Thymus (tissue), 11 donors: ENCODE data around the gene SLC6A18. TPM values are rescaled to one million over a fixed set of nuclear protein-coding genes. Genes with fewer than 3 reads are reported as not detected.

Source experiments
- DNase-seq, 9 donors: peaks; one replicate each; pipeline ENCODE4 v3.0.0-alpha.2; 2013; ENCODE audit warnings: low spot score in 9 of 9, low read depth in 6 of 9, missing footprints in 1 of 9
- H3K27ac ChIP-seq, 2 donors: one replicate each; pipeline ENCODE4 v1.5.1; 2013; ENCODE audit warnings: control low read depth in 1 of 2, low read depth in 1 of 2, low read length in 1 of 2, mild to moderate bottlenecking in 1 of 2, moderate library complexity in 1 of 2
- H3K27me3 ChIP-seq, 2 donors: one replicate each; pipeline ENCODE4 v1.5.1; 2013; ENCODE audit warnings: low read length in 1 of 2; ENCODE audit not compliant: control insufficient read depth in 2 of 2, insufficient read depth in 1 of 2
- H3K36me3 ChIP-seq, 2 donors: one replicate each; pipeline ENCODE4 v1.5.1; 2013; ENCODE audit warnings: low read length in 1 of 2, mild to moderate bottlenecking in 1 of 2, moderate library complexity in 1 of 2; ENCODE audit not compliant: control insufficient read depth in 2 of 2, insufficient read depth in 2 of 2
- H3K4me1 ChIP-seq, 2 donors: one replicate each; pipeline ENCODE4 v1.5.1; 2013; ENCODE audit warnings: low read length in 2 of 2; ENCODE audit not compliant: control insufficient read depth in 2 of 2, insufficient read depth in 2 of 2
- H3K4me3 ChIP-seq, 2 donors: one replicate each; pipeline ENCODE4 v1.5.1; 2013; ENCODE audit warnings: low read length in 2 of 2, control low read depth in 1 of 2, mild to moderate bottlenecking in 1 of 2
- H3K9me3 ChIP-seq, 2 donors: one replicate each; pipeline ENCODE4 v1.5.1; 2013; ENCODE audit warnings: low read length in 1 of 2, mild to moderate bottlenecking in 1 of 2; ENCODE audit not compliant: control insufficient read depth in 2 of 2, insufficient read depth in 1 of 2
- WGBS: extraction: QIAGEN DNeasy Blood & Tissue Kit; methylation state at CpG from one replicate; pipeline ENCODE4 v1.1.7; 2013; 5-methylcytosine and 5-hydroxymethylcytosine counted together
- polyA plus RNA-seq: library from polyadenylated mRNA; stranded (reverse); fragments of 200-250 nt; gene quantifications from one replicate; pipeline ENCODE4 v1.2.3, GENCODE V29; 2013
- total RNA-seq: library from RNA; stranded (reverse); fragments of 120-200 nt; gene quantifications from one replicate; pipeline ENCODE4 v1.2.4, GENCODE V29; 2013
- donor health status: healthy.

Gene SLC6A18
- total and polyA plus RNA-seq, 2 donors, result 0.05 TPM; not detected in 1

GRCh38 chr5:1277331-1277730, 52.1 kb downstream of the SLC6A18 start:
- WGBS, result 97% methylated on average over 21 of the region's 21 CpGs
- H3K4me1 ChIP-seq, result peaks cover 11 to 24% of the 10 kb centered on the region in 2 donors
- no peaks in the 10 kb centered on the region for H3K27me3 ChIP-seq
- H3K4me3 ChIP-seq, result no peak overlapping the region
- peaks cover 49 to 60% of the 10 kb centered on the region in 2 donors for H3K36me3 ChIP-seq
- H3K27ac ChIP-seq, result no peak overlapping the region
- no peak for DNase-seq
- peaks cover 23 to 44% of the 10 kb centered on the region in 2 donors for H3K9me3 ChIP-seq

- Histone ChIP-seq H3K27me3 (no peaks in the 10 kb centered on the region), H3K36me3 (peaks cover 53 to 60% of the 10 kb centered on the region in 2 donors), H3K4me3 (no peak overlapping the region), H3K27ac (no peak overlapping the region), H3K4me1 (peaks cover 11 to 24% of the 10 kb centered on the region in 2 donors), H3K9me3 (peaks cover 23 to 48% of the 10 kb centered on the region in 2 donors)
- WGBS, result 97% methylated on average over 10 of the region's 10 CpGs
- no peak for DNase-seq
These were observed 52.6 kb downstream of the SLC6A18 start for GRCh38 chr5:1277781-1278180.

DNA sequence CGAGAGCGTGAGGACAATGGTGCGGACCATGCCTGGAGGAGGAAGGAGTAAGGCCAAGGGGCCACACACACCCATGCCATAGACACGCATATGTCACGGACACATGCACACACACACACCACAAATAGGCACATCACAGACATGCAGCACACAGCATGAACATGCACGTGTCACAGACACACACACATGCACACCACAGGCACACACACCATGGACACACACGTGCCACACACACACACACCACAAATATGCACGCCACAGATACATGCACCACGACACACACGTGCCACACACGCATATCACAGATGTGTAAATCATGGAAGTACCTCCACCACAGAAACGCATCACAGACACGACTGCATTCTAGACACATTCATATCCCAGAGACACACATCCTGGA, 53.0 kb downstream of the SLC6A18 start:
- H3K36me3 ChIP-seq, result peaks cover 55 to 60% of the 10 kb centered on the region in 2 donors
- H3K27ac ChIP-seq, result no peak overlapping the region
- H3K4me1 ChIP-seq, result peaks cover 11 to 24% of the 10 kb centered on the region in 2 donors
- no peaks in the 10 kb centered on the region for H3K27me3 ChIP-seq
- peaks cover 23 to 49% of the 10 kb centered on the region in 2 donors for H3K9me3 ChIP-seq
- no peak overlapping the region for H3K4me3 ChIP-seq
- DNase-seq, result no peak
- 98% methylated on average over 13 of the region's 13 CpGs for WGBS

GRCh38 chr5:1278656-1279442, 53.7 kb downstream of the SLC6A18 start:
- H3K9me3 ChIP-seq, result peaks cover 23 to 46% of the 10 kb centered on the region in 2 donors
- no peak overlapping the region for H3K4me3 ChIP-seq
- DNase-seq, result no peak
- peaks cover 11 to 23% of the 10 kb centered on the region in 2 donors for H3K4me1 ChIP-seq
- peaks cover 52 to 58% of the 10 kb centered on the region in 2 donors for H3K36me3 ChIP-seq
- 98% methylated on average over 42 of the region's 42 CpGs for WGBS
- H3K27me3 ChIP-seq, result no peaks in the 10 kb centered on the region
- H3K27ac ChIP-seq, result no peak overlapping the region

- Histone ChIP-seq H3K27me3 (no peaks in the 10 kb centered on the region), H3K27ac (no peak overlapping the region), H3K4me1 (peaks cover 11 to 16% of the 10 kb centered on the region in 2 donors), H3K4me3 (no peak overlapping the region), H3K36me3 (peaks cover 46 to 51% of the 10 kb centered on the region in 2 donors), H3K9me3 (peaks cover 23 to 41% of the 10 kb centered on the region in 2 donors)
- 96% methylated on average over 34 of the region's 34 CpGs for WGBS
- DNase-seq, result no peak
These were observed 54.4 kb downstream of the SLC6A18 start for GRCh38 chr5:1279443-1280151.

GRCh38 chr5:1280177-1281037, 55.2 kb downstream of the SLC6A18 start:
- Histone ChIP-seq H3K9me3 (peaks cover 23 to 41% of the 10 kb centered on the region in 2 donors), H3K27me3 (no peaks in the 10 kb centered on the region), H3K27ac (no peak overlapping the region), H3K36me3 (peaks cover 46 to 48% of the 10 kb centered on the region in 2 donors), H3K4me1 (peaks cover 3 to 8% of the 10 kb centered on the region in 2 donors), H3K4me3 (no peak overlapping the region)
- DNase-seq, result no peak
- 98% methylated on average over 32 of the region's 32 CpGs for WGBS

DNA sequence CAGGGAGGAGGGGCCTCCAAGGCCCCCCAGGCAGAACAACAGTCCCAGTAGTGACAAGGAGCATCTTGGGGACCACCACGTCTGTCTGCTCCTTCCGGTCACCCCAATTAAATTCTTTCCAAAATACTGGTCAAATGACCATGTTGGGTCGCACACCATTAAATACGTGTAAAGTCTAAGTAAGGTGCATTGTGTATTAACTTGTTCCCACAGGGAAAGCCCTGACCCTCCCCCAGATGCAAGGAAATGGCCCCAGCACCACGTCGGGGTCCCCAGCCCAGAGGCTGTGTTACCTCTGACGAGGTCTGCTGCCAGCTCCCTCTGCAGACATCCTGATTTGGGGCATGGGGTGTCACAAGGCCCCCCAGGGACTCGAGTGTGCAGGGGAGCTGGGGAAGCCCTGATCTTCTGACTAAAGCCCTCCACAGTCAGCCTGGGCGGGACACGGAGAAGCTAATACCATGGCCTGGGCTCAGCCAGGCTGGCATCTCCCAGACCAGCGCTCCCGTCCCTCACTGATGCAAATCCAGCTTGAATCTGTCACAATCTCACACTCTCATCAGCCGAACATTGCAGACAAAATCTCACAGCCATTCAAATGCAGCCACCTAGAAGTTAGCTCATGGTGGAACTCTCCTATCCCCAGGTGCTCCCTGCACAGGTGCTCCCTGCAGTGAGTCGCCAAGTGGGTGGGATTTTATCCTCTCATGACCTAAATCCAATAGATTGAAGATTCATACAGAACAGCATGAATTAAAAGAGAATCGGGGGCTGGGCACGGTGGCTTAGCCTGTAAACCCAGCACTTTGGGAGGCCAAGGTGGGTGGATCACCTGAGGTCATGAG, 56.1 kb downstream of the SLC6A18 start:
- Histone ChIP-seq H3K4me1 (peaks cover 3 to 5% of the 10 kb centered on the region in 2 donors), H3K4me3 (no peak overlapping the region), H3K27ac (no peak overlapping the region), H3K9me3 (peaks cover 23 to 41% of the 10 kb centered on the region in 2 donors), H3K27me3 (no peaks in the 10 kb centered on the region), H3K36me3 (peaks cover 51 to 53% of the 10 kb centered on the region in 2 donors)
- WGBS, result 95% methylated on average over 16 of the region's 16 CpGs
- no peak for DNase-seq
